Gastrocnemius medialis (tissue), 4 donors: Measurements from ENCODE around the gene SFXN3.

Experiments used
- CTCF ChIP-seq, 5 experiments: fragments of 450-650 bp in 3 of 5; fragments of 200-600 bp in 2 of 5; sonication (generic) in 2 of 5; IDR thresholded peaks in 4 of 5; conservative IDR thresholded peaks in 1 of 5; 1 replicate in 4 of 5; 2 replicates in 1 of 5; pipeline ENCODE4 v1.5.1; 2016 to 2019; ENCODE audit warnings: antibody characterized with exemption in 5 of 5, mild to moderate bottlenecking in 3 of 5, moderate library complexity in 3 of 5
- POLR2A ChIP-seq, 2 donors: fragments of 450-650 bp; IDR thresholded peaks; one replicate each; pipeline ENCODE4 v1.6.1; 2017; ENCODE audit warnings: antibody characterized with exemption in 2 of 2, mild to moderate bottlenecking in 2 of 2, moderate library complexity in 2 of 2

- TF ChIP-seq CTCF (IDR thresholded peaks at IDR 0.05 in 4 of 5, conservative IDR thresholded peaks at IDR 0.05 in 1 of 5) (no peak), POLR2A (IDR thresholded peaks at IDR 0.05) (no peak)
Measured at GRCh38 chr10:101011517-101012423, 19.3 kb upstream of the SFXN3 start.
